Endodermal cell (in vitro differentiated cells): ENCODE measurements around the gene ITGAD. TPM values are rescaled to one million over a fixed set of nuclear protein-coding genes. Genes with fewer than 3 reads are reported as not detected.

Experiments
- DNase-seq: peaks from one replicate; pipeline ENCODE4 v3.0.0-alpha.2; 2017
- H3K27ac ChIP-seq: 2 replicates; pipeline ENCODE4 v1.5.1; 2013; ENCODE audit warnings: mild to moderate bottlenecking, low read depth, low read length, moderate library complexity
- H3K27me3 ChIP-seq: 2 replicates; pipeline ENCODE4 v1.6.1; 2013; ENCODE audit warnings: mild to moderate bottlenecking, low read length, moderate library complexity; ENCODE audit not compliant: insufficient read depth, control insufficient read depth, poor library complexity, severe bottlenecking
- H3K36me3 ChIP-seq: 2 replicates; pipeline ENCODE4 v1.7.0; 2013; ENCODE audit warnings: mild to moderate bottlenecking, low read length, moderate library complexity; ENCODE audit not compliant: control insufficient read depth, insufficient read depth
- H3K4me1 ChIP-seq: one replicate; pipeline ENCODE4 v1.7.0; 2013; ENCODE audit warnings: low read length; ENCODE audit not compliant: control insufficient read depth, insufficient read depth
- H3K4me3 ChIP-seq: 2 replicates; pipeline ENCODE4 v1.5.1; 2013; ENCODE audit warnings: mild to moderate bottlenecking, low read length, moderate library complexity
- H3K9ac ChIP-seq: 2 replicates; pipeline ENCODE4 v1.6.1; 2013; ENCODE audit warnings: mild to moderate bottlenecking, low read length, moderate library complexity; ENCODE audit not compliant: poor library complexity, severe bottlenecking; ENCODE audit errors: extremely low read depth
- H3K9me3 ChIP-seq: 2 replicates; pipeline ENCODE4 v1.6.1; 2013; ENCODE audit warnings: mild to moderate bottlenecking, low read length, moderate library complexity; ENCODE audit not compliant: control insufficient read depth
- H3K27ac Mint-ChIP-seq: 2 replicates; pipeline ENCODE4 v1.8.0; 2020; ENCODE audit warnings: mixed read lengths
- H3K27me3 Mint-ChIP-seq: 2 replicates; pipeline ENCODE4 v1.8.0; 2021; ENCODE audit warnings: mild to moderate bottlenecking, mixed read lengths; ENCODE audit not compliant: insufficient read depth
- H3K36me3 Mint-ChIP-seq: 2 replicates; pipeline ENCODE4 v1.8.0; 2020; ENCODE audit warnings: low read depth, mixed read lengths
- H3K4me1 Mint-ChIP-seq: 2 replicates; pipeline ENCODE4 v1.8.0; 2020; ENCODE audit warnings: mixed read lengths
- H3K4me3 Mint-ChIP-seq: 2 replicates; pipeline ENCODE4 v1.8.0; 2020; ENCODE audit warnings: mild to moderate bottlenecking, moderate library complexity, mixed read lengths
- H3K9me3 Mint-ChIP-seq: 2 replicates; pipeline ENCODE4 v1.8.0; 2020; ENCODE audit warnings: mild to moderate bottlenecking, mixed read lengths
- CTCF ChIP-seq: fragments of 200-600 bp; sonication (generic); conservative IDR thresholded peaks from 2 replicates; pipeline ENCODE4 v1.5.0; 2021; ENCODE audit warnings: antibody characterized with exemption, mild to moderate bottlenecking
- WGBS, 2 experiments: methylation state at CpG; one replicate each; pipeline versions ENCODE4 v1.1.5 to v1.1.7; 2013; ENCODE audit warnings: missing lambda C conversion rate in 2 of 2, mixed read lengths in 1 of 2; ENCODE audit not compliant: insufficient coverage in 1 of 2, insufficient read length in 1 of 2; 5-methylcytosine and 5-hydroxymethylcytosine counted together
- total RNA-seq, 2 donors: library from RNA; stranded (reverse); fragmentation: NEBNext Ultra II Directional in 1 of 2; extraction: Animal tissue kit (Norgen Biotek cat#: 25700) in 1 of 2; gene quantifications; 2 replicates in 1 of 2; 3 replicates in 1 of 2; pipeline ENCODE4 v1.2.1, GENCODE V29; 2021

Gene ITGAD
- total RNA-seq, 2 donors from 2014 or later, result not detected

DNA sequence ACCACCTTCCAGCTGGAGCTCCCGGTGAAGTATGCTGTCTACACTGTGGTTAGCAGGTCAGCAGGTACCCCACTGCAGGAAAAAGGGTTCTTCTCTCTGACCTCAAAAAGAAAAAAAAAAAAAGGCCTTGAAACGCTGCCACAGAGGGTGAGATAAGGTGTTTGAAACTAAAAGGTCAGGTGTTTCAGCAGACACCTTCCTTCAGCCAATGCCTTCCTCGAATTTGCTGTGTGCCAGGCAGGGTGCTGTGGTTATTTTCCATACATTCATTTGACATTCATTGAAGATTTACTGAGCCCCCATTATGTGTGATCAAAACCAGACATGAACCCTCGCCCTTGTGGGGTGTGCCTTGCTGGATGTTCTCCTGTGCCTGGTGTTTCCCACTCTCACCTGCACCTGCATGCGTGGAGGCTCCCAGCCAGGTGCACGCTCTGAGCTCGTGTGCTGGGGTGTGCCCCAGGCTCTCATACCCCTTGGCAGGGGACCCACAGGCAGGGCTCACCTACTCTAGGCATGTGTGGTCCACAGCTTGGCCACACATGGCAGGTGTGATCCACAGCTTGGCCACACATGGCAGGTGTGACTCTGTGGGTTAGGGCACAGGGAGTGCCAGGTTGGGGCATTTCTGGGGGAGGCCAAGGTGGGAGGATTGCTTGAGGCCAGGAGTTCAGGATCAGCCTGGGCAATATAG is 15.8 kb upstream of the ITGAD start:
- Histone ChIP-seq H3K9ac (no peak overlapping the region), H3K36me3 (no peaks in the 10 kb centered on the region), H3K4me3 (no peak overlapping the region), H3K27ac (no peak overlapping the region), H3K27me3 (no peaks in the 10 kb centered on the region), H3K9me3 (no peaks in the 10 kb centered on the region), H3K4me1 (no peaks in the 10 kb centered on the region)
- no peak for DNase-seq
- WGBS, 2 experiments, result 77 to 87% methylated on average over 3 to 7 of the region's 7 CpGs
- Mint-ChIP-seq H3K9me3 (peaks cover 5% of the 10 kb centered on the region), H3K4me1 (no peaks in the 10 kb centered on the region), H3K36me3 (no peaks in the 10 kb centered on the region), H3K4me3 (no peak overlapping the region), H3K27ac (no peak overlapping the region), H3K27me3 (peaks cover 36% of the 10 kb centered on the region)
- TF ChIP-seq CTCF, result no peak

GRCh38 chr16:31380201-31380600 is 12.9 kb upstream of the ITGAD start:
- no peaks in the 10 kb centered on the region for H3K36me3 ChIP-seq
- no peaks in the 10 kb centered on the region for H3K4me1 Mint-ChIP-seq
- peaks cover 24% of the 10 kb centered on the region for H3K27me3 Mint-ChIP-seq
- TF ChIP-seq CTCF, result no peak
- no peak overlapping the region for H3K27ac Mint-ChIP-seq
- H3K36me3 Mint-ChIP-seq, result no peaks in the 10 kb centered on the region
- no peaks in the 10 kb centered on the region for H3K9me3 ChIP-seq
- no peak for DNase-seq
- H3K27ac ChIP-seq, result no peak overlapping the region
- H3K27me3 ChIP-seq, result peaks cover 5% of the 10 kb centered on the region
- H3K4me1 ChIP-seq, result no peaks in the 10 kb centered on the region
- no peak overlapping the region for H3K4me3 ChIP-seq
- H3K4me3 Mint-ChIP-seq, result no peak overlapping the region
- H3K9ac ChIP-seq, result no peak overlapping the region
- WGBS, 2 experiments, result 95% methylated on average over 11 of the region's 12 CpGs; no CpG with 5 or more reads in 1 of the 2 experiments
- H3K9me3 Mint-ChIP-seq, result peaks cover 5% of the 10 kb centered on the region

GRCh38 chr16:31382485-31383161 is 10.5 kb upstream of the ITGAD start:
- no peaks in the 10 kb centered on the region for H3K9me3 ChIP-seq
- no peaks in the 10 kb centered on the region for H3K36me3 ChIP-seq
- H3K36me3 Mint-ChIP-seq, result no peaks in the 10 kb centered on the region
- H3K27me3 ChIP-seq, result peaks cover 5% of the 10 kb centered on the region
- H3K27ac ChIP-seq, result no peak overlapping the region
- H3K4me1 ChIP-seq, result peaks cover 2% of the 10 kb centered on the region
- peak; percentile 93 for DNase-seq
- no peak overlapping the region for H3K9ac ChIP-seq
- TF ChIP-seq CTCF, result peak; percentile 95
- H3K27ac Mint-ChIP-seq, result no peak overlapping the region
- 29 to 37% methylated on average over 7 to 14 of the region's 14 CpGs for WGBS, 2 experiments
- no peak overlapping the region for H3K4me3 Mint-ChIP-seq
- peaks cover 19% of the 10 kb centered on the region for H3K27me3 Mint-ChIP-seq
- no peak overlapping the region for H3K4me3 ChIP-seq
- peaks cover 3% of the 10 kb centered on the region for H3K9me3 Mint-ChIP-seq
- H3K4me1 Mint-ChIP-seq, result no peaks in the 10 kb centered on the region
